Activated CD4-positive, alpha-beta T cell treated with anti-CD3 and anti-CD28 coated beads, Interleukin-2, Interleukin-6, amounts not matched to agents 100 ng/mL and 50 ng/mL, durations not matched to agents 16 hours and 8 hours (primary cell): ENCODE data around the gene SHCBP1.

Experiments used
- DNase-seq: peaks from one replicate; pipeline ENCODE4 v3.0.0-alpha.2; 2020

The SHCBP1 gene

GRCh38 chr16:46613352-46613751 is 7.8 kb downstream of the SHCBP1 start:
- DNase-seq = no peak

- DNase-seq = peak; percentile 5
Observed at GRCh38 chr16:46612121-46612520, 9.1 kb downstream of the SHCBP1 start.

DNA sequence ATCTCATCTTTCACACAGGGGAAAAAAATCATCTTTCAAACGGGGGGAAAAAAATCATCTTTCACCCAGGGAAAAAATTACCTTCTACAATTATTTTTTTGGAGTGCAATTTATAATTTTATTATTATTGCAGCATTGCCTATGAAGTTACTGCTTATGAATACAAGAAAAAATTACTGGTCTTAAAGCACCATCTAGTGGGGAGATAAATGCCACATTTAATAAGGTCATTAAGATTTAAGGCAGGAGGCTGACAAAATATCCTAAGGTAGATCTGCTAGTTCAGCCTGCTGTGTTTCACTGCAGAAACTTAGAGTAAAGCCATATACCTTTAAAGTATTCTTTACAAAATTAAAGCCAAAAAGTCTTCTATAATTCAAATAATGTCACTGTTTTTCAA is 13.7 kb downstream of the SHCBP1 start:
- DNase-seq = peak; percentile 30

DNA sequence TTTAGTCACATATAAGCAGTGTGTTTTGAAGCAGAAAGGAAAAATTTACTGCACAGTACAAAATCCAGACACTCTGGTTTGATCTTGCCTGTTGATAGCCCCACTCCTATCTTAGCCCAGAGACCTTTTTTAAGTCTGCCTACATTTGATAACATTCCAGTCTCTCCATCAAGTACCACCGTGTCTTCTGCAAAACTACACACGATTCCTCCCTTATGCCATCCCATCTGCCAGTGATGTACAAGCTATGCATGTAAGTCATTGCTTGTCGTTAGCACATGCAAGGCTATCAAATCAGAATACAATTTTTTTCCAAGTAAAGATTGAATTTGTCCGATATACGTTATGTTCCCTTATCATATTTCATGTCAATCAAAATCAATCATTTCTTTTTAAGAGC is 14.9 kb downstream of the SHCBP1 start:
- DNase-seq = no peak

GRCh38 chr16:46591257-46591656 is 29.9 kb downstream of the SHCBP1 start:
- DNase-seq = no peak

- no peak for DNase-seq
Observed at GRCh38 chr16:46586011-46586577, 35.1 kb downstream of the SHCBP1 start.

- DNase-seq = no peak
Observed at GRCh38 chr16:46583036-46583435, 38.1 kb downstream of the SHCBP1 start.

DNA sequence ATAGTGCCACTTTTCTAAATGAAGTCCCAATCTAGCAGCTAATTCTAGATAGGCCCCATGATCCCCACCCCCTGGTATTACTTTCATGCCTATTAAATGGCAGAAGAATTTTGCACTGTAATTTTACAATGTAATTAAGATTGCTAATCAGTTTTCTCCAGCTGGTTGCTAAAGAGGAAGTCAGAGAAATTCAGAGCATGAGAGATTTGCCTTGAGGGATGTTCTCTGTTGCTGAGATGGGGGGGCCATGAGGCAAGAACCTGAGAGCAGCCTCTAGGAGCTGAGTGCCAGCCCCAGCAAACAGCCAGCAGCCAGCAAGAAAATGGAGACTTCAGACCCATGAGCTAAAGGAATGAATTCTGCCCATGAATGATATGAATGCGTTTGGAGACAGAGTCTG is 38.9 kb downstream of the SHCBP1 start:
- DNase-seq = no peak

GRCh38 chr16:46577988-46578579 is 43.1 kb downstream of the SHCBP1 start:
- no peak for DNase-seq

- DNase-seq = no peak
Observed at GRCh38 chr16:46573834-46574159, 47.4 kb downstream of the SHCBP1 start.

- peak; percentile 19 for DNase-seq
Observed at GRCh38 chr16:46573008-46573833, 48.0 kb downstream of the SHCBP1 start.

DNA sequence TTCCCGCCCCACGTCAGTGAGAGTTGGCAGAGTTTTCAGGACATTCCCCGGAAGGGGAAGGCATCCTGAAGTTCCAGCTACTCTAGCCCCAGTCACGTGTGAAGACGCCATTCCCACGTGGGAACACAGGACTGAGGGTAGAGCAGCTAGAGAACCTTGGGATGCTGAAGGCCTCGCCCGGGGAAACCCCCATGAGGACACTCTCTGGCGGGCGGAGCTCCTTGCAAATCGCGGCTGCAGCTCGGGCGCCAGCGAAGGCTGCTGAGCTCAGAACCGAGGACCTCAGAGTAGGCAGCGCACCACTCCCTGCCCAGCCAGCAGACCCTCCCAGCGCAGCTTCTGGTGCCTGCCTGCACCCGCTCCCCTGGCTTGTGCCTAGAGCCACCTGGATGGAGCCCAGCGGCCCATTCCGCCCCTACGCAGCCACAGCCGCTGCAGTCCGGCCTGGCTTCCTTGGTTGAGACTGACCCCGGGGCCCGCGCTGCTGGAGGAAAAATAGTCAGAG is 51.9 kb downstream of the SHCBP1 start:
- DNase-seq = no peak

- DNase-seq = no peak
Observed at GRCh38 chr16:46568472-46569230, 52.5 kb downstream of the SHCBP1 start.

DNA sequence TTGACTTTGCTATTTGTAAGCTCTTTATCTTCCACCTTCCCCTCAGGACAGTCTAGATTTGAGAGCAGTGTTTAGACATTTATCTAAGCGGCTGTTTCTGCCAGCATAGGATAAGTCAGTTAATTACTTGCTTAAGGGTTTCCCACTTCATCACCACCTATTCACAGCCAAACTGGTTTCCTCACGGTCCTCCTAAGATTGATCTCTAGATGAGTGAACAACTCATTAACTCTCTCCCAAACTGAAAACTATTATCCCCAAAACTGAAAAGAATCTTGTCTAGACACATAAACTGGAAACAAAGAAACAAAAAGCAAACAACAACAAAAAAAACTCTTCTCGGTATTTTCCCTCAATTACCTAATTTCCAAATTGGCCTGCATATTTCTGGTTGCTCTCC is 58.2 kb downstream of the SHCBP1 start:
- DNase-seq = no peak

DNA sequence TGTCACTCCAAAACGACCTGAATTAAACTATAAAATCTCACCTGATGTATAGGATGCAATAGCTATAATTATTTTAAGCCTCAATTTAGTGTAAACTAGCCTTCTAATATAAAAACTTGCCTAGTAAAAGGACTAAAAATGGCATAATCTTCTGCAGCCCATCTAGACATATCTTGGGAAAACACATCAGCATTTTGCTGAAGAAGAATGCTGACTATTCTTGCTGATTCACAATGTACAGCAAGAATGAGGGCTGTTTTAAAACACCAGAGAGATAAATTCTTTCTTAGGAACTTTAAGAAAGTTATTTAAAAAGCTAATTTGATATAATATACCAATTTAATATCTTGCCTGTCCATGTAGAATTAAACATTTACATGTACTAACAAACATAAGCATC is 63.2 kb downstream of the SHCBP1 start:
- DNase-seq = no peak

- DNase-seq = no peak
Observed at GRCh38 chr16:46555951-46556350, 65.2 kb downstream of the SHCBP1 start.

DNA sequence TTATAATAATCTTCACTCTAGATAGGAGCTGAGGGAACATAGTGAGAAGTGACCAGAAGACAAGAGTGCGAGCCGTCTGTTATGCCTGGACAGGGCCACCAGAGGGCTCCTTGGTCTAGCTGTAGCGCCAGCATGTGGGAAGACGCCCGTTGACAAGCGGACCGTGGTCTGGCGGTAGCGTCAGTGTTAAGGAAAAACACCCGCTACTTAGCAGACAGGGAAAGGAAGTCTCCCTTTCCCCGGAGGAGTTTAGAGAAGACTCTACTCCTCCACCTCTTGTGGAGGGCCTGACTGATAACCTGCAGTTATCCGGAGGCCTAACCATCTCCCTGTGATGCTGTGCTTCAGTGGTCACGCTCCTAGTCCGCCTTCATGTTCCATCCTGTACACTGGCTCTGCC is 66.7 kb downstream of the SHCBP1 start:
- DNase-seq = peak; percentile 64

GRCh38 chr16:46549477-46549876 is 71.7 kb downstream of the SHCBP1 start:
- no peak for DNase-seq
